HCT116 (cell line): ENCODE measurements around the gene SH3BGR. TPM values are rescaled to one million over a fixed set of nuclear protein-coding genes. Genes with fewer than 3 reads are reported as not detected.

Source experiments
- ATAC-seq: fragments of 200-7000 bp; cut with Tn5 transposase; 2 replicates; pipeline ENCODE4 v1.9.1; 2020; ENCODE audit warnings: mild to moderate bottlenecking, moderate library complexity
- BruUV-seq: library from RNA; stranded (reverse); fragments of 400-500 nt; replicated peaks from 2 replicates; lab custom pipeline; 2021; lab: Mats Ljungman, UMichigan
- CTCF ChIA-PET: fragments of 300-600 bp; sonication (Branson Sonifier 250); formaldehyde crosslinking; loops from one replicate; lab custom pipeline; 2021; ENCODE audit warnings: antibody characterized with exemption; lab: Charles Lee
- POLR2A ChIA-PET: fragments of 300-600, 350-600 bp; sonication (Branson Sonifier 250); formaldehyde crosslinking; loops from one replicate; lab custom pipeline; 2021; ENCODE audit warnings: antibody characterized with exemption; lab: Charles Lee
- RAD21 ChIA-PET, 2 experiments: fragments of 300-600 bp; sonication (Branson Sonifier 250); formaldehyde crosslinking; loops; one replicate each; lab custom pipeline; 2023; ENCODE audit warnings: low total read pairs in 2 of 2; ENCODE audit not compliant: uncharacterized antibody in 2 of 2, unreplicated experiment in 2 of 2, low non-redundant PET in 1 of 2; lab: Charles Lee
- DNase-seq: peaks from one replicate; pipeline ENCODE4 v3.0.0-alpha.2; 2010; ENCODE audit warnings: low read depth, low spot score
- H2AFZ ChIP-seq: fragments of 200-600 bp; shearing (Covaris generic), sonication (generic); 2 replicates; pipeline ENCODE4 v1.6.1; 2017; ENCODE audit warnings: low read depth, mixed run types, mixed read lengths, antibody characterized with exemption, low read length; ENCODE audit not compliant: poor library complexity, severe bottlenecking
- H3K27ac ChIP-seq: 2 replicates; pipeline ENCODE4 v1.5.1; 2012; ENCODE audit warnings: low read depth, low read length
- H3K27me3 ChIP-seq: fragments of 200-600 bp; sonication (generic); 2 replicates; pipeline ENCODE4 v1.6.1; 2016; ENCODE audit warnings: mixed run types, low read length, mixed read lengths; ENCODE audit not compliant: insufficient read depth
- H3K36me3 ChIP-seq, 2 experiments: fragments of 200-500 bp in 1 of 2; fragments of 200-600 bp in 1 of 2; sonication (Bioruptor generic) in 1 of 2; sonication (generic) in 1 of 2; 2 replicates each; pipeline versions ENCODE4 v1.5.1 to v1.6.1; 2014 to 2016; ENCODE audit warnings: low read length in 2 of 2, inconsistent platforms in 1 of 2, mixed read lengths in 1 of 2, mixed run types in 1 of 2; ENCODE audit not compliant: insufficient read depth in 2 of 2, control insufficient read depth in 1 of 2
- H3K4me1 ChIP-seq, 2 experiments: fragments of 200-600 bp in 1 of 2; sonication (generic) in 1 of 2; 2 replicates each; pipeline versions ENCODE4 v1.5.1 to v1.6.1; 2012 to 2017; ENCODE audit warnings: low read length in 2 of 2, inconsistent platforms in 1 of 2, mild to moderate bottlenecking in 1 of 2, mixed read lengths in 1 of 2, mixed run types in 1 of 2, moderate library complexity in 1 of 2; ENCODE audit not compliant: insufficient read depth in 2 of 2, control insufficient read depth in 1 of 2
- H3K4me2 ChIP-seq: fragments of 200-600 bp; sonication (generic); 2 replicates; pipeline ENCODE4 v1.6.1; 2017; ENCODE audit warnings: mixed run types, low read length, mixed read lengths
- H3K4me3 ChIP-seq, 2 experiments: fragments of 200-600 bp in 1 of 2; sonication (generic) in 1 of 2; replicated peaks in 1 of 2; 2 replicates each; pipeline ENCODE4 v1.5.1; 2011 to 2016; ENCODE audit warnings: low read length in 2 of 2, control low read depth in 1 of 2, low read depth in 1 of 2, mild to moderate bottlenecking in 1 of 2, mixed read lengths in 1 of 2, mixed run types in 1 of 2
- H3K79me2 ChIP-seq: fragments of 200-600 bp; sonication (generic); 2 replicates; pipeline ENCODE4 v1.6.1; 2017; ENCODE audit warnings: mild to moderate bottlenecking, mixed run types, low read length, moderate library complexity, mixed read lengths; ENCODE audit not compliant: insufficient read depth
- H3K9ac ChIP-seq: fragments of 200-600 bp; sonication (generic); 2 replicates; pipeline ENCODE4 v1.6.1; 2016; ENCODE audit warnings: low read length, mixed read lengths
- H3K9me2 ChIP-seq: fragments of 200-600 bp; sonication (generic), shearing (Covaris generic); 2 replicates; pipeline ENCODE4 v1.6.1; 2017; ENCODE audit warnings: mixed run types, mild to moderate bottlenecking, moderate library complexity; ENCODE audit not compliant: insufficient read depth
- H3K9me3 ChIP-seq, 2 experiments: fragments of 200-500 bp in 1 of 2; fragments of 200-600 bp in 1 of 2; sonication (Bioruptor generic) in 1 of 2; sonication (generic) in 1 of 2; 2 replicates each; pipeline ENCODE4 v1.6.1; 2014 to 2017; ENCODE audit warnings: low read length in 2 of 2, mixed read lengths in 2 of 2, inconsistent platforms in 1 of 2, low read depth in 1 of 2, mild to moderate bottlenecking in 1 of 2, mixed run types in 1 of 2, moderate library complexity in 1 of 2; ENCODE audit not compliant: control insufficient read depth in 1 of 2, insufficient read depth in 1 of 2
- H4K20me1 ChIP-seq: fragments of 200-600 bp; sonication (generic), shearing (Covaris generic); 2 replicates; pipeline ENCODE4 v1.6.1; 2017; ENCODE audit warnings: mixed run types, mild to moderate bottlenecking, moderate library complexity; ENCODE audit not compliant: insufficient read depth
- CBX3 ChIP-seq: IDR thresholded peaks from 2 replicates; pipeline ENCODE4 v1.6.1; 2012; ENCODE audit warnings: low read depth
- CEBPB ChIP-seq: IDR thresholded peaks from 2 replicates; pipeline ENCODE4 v1.6.1; 2012; ENCODE audit warnings: low read depth
- CTCF ChIP-seq, 3 experiments: fragments of 200-600 bp in 1 of 3; sonication (generic) in 1 of 3; IDR thresholded peaks in 2 of 3; conservative IDR thresholded peaks in 1 of 3; 2 replicates each; pipeline ENCODE4 v1.5.1; 2012 to 2017; ENCODE audit warnings: low read depth in 2 of 3, low read length in 2 of 3, antibody characterized with exemption in 1 of 3, borderline replicate concordance in 1 of 3, control low read depth in 1 of 3, mild to moderate bottlenecking in 1 of 3, mixed read lengths in 1 of 3, mixed run types in 1 of 3, moderate library complexity in 1 of 3; ENCODE audit not compliant: insufficient read depth in 1 of 3
- ELF1 ChIP-seq: IDR thresholded peaks from 2 replicates; pipeline ENCODE4 v1.6.1; 2012; ENCODE audit warnings: low read depth, borderline replicate concordance
- EZH2 ChIP-seq: fragments of 200-600 bp; sonication (generic); IDR thresholded peaks from 2 replicates; pipeline ENCODE4 v1.6.1; 2017; ENCODE audit warnings: antibody characterized with exemption, mixed run types
- MAX ChIP-seq: IDR thresholded peaks from 2 replicates; pipeline ENCODE4 v1.6.1; 2012
- POLR2A ChIP-seq: IDR thresholded peaks from 2 replicates; pipeline ENCODE4 v1.7.0; 2011; ENCODE audit warnings: borderline replicate concordance; ENCODE audit not compliant: insufficient read depth, insufficient read length; ENCODE audit errors: extremely low read depth
- POLR2AphosphoS5 ChIP-seq: IDR thresholded peaks from 2 replicates; pipeline ENCODE4 v1.6.1; 2011; ENCODE audit warnings: mild to moderate bottlenecking, low read depth, low read length, moderate library complexity
- REST ChIP-seq: IDR thresholded peaks from 2 replicates; pipeline ENCODE4 v1.6.1; 2012; ENCODE audit warnings: low read depth
- SIN3A ChIP-seq: IDR thresholded peaks from 2 replicates; pipeline ENCODE4 v1.6.1; 2012; ENCODE audit warnings: low read depth
- SP1 ChIP-seq: IDR thresholded peaks from 2 replicates; pipeline ENCODE4 v1.6.1; 2012; ENCODE audit warnings: low read depth
- SRF ChIP-seq: IDR thresholded peaks from 2 replicates; pipeline ENCODE4 v1.6.1; 2012; ENCODE audit warnings: low read depth
- TCF7L2 ChIP-seq: IDR thresholded peaks from 2 replicates; pipeline ENCODE4 v1.7.0; 2011; ENCODE audit warnings: borderline replicate concordance, inconsistent platforms; ENCODE audit not compliant: insufficient read depth, insufficient read length; ENCODE audit errors: extremely low read depth
- YY1 ChIP-seq: IDR thresholded peaks from 2 replicates; pipeline ENCODE4 v1.6.1; 2011; ENCODE audit warnings: low read length, low read depth, moderate library complexity, mild to moderate bottlenecking; ENCODE audit not compliant: insufficient replicate concordance; ENCODE audit errors: extremely low read depth
- intact Hi-C: fragments of 100-400 bp; cut with micrococcal nuclease; formaldehyde crosslinking; loops from 2 replicates; pipeline ENCODE4 v1.10.0; 2022
- total RNA-seq: library from RNA; stranded (reverse); gene quantifications from one replicate; pipeline ENCODE4 v1.2.1, GENCODE V29; 2021; ENCODE audit not compliant: unreplicated experiment

The SH3BGR gene
- total RNA-seq, 1 experiment from 2014 or later, result 4.8 TPM

GRCh38 chr21:39434950-39435349, 16.8 kb upstream of the SH3BGR start:
- H3K79me2 ChIP-seq, result no peaks in the 10 kb centered on the region
- no peak overlapping the region for H3K27ac ChIP-seq
- no peak for DNase-seq
- CTCF ChIA-PET, result no interaction called here
- TF ChIP-seq YY1, result no peak
- no peak for TF ChIP-seq CBX3
- TF ChIP-seq CEBPB, result no peak
- TF ChIP-seq TCF7L2, result no peak
- TF ChIP-seq POLR2A, result no peak
- TF ChIP-seq POLR2AphosphoS5, result no peak
- no peak for TF ChIP-seq SRF
- no peak for TF ChIP-seq MAX
- TF ChIP-seq SIN3A, result no peak
- no peak for TF ChIP-seq CTCF (IDR thresholded peaks at IDR 0.05 in 2 of 3, conservative IDR thresholded peaks at IDR 0.05 in 1 of 3; ENCODE audit: borderline replicate concordance in 1 of 3, insufficient read depth in 1 of 3, low read depth in 2 of 3, low read length in 2 of 3)
- TF ChIP-seq REST, result no peak
- no peak for TF ChIP-seq EZH2
- TF ChIP-seq SP1, result no peak
- TF ChIP-seq ELF1, result no peak
- TF ChIP-seq, all 23 proteins: peak for 0
- H3K9me3 ChIP-seq, result no peaks in the 10 kb centered on the region
- H2AFZ ChIP-seq, result no peak overlapping the region
- H3K4me2 ChIP-seq, result no peak overlapping the region
- H3K36me3 ChIP-seq, result no peaks in the 10 kb centered on the region
- ChIA-PET RAD21 (no interaction called here), POLR2A (interaction anchor here (1.0 kb wide), 1 partner anchor 15 kb away, joined by 3 read pairs; no protein-coding TSS in a partner anchor)
- BruUV-seq, result no TSS peak
- no peaks in the 10 kb centered on the region for H4K20me1 ChIP-seq
- intact Hi-C loops, result no loop called here
- H3K4me1 ChIP-seq, result no peaks in the 10 kb centered on the region
- no peak for ATAC-seq
- H3K4me3 ChIP-seq, result no peak overlapping the region
- no peaks in the 10 kb centered on the region for H3K9me2 ChIP-seq
- no peaks in the 10 kb centered on the region for H3K27me3 ChIP-seq
- no peak overlapping the region for H3K9ac ChIP-seq
